PC-9 (cell line): ENCODE measurements around the gene SARNP. TPM values are rescaled to one million over a fixed set of nuclear protein-coding genes. Genes with fewer than 3 reads are reported as not detected.

Source experiments
- BruUV-seq: library from RNA; stranded (reverse); fragments of 400-500 nt; replicated peaks from 2 replicates; lab custom pipeline; 2021; lab: Mats Ljungman, UMichigan
- CTCF ChIA-PET: fragments of 300-600 bp; sonication (Branson Sonifier 250); formaldehyde crosslinking; loops from one replicate; lab custom pipeline; 2022; ENCODE audit warnings: antibody characterized with exemption; lab: Charles Lee
- POLR2A ChIA-PET: fragments of 300-600 bp; sonication (Branson Sonifier 250); formaldehyde crosslinking; loops from one replicate; lab custom pipeline; 2022; ENCODE audit warnings: antibody characterized with exemption; ENCODE audit not compliant: unreplicated experiment; lab: Charles Lee
- DNase-seq, 2 experiments: peaks; one replicate each; pipeline versions ENCODE4 v3.0.0 to v3.0.0-alpha.2; 2015 to 2022; ENCODE audit warnings: mixed read lengths in 1 of 2
- H2AFZ ChIP-seq: fragments of 200-600 bp; sonication (generic); 2 replicates; pipeline ENCODE4 v1.8.1; 2017; ENCODE audit warnings: antibody characterized with exemption
- H3F3A ChIP-seq: fragments of 200-600 bp; sonication (generic); 2 replicates; pipeline ENCODE4 v1.8.1; 2017; ENCODE audit warnings: antibody characterized with exemption, mild to moderate bottlenecking, low read depth; ENCODE audit not compliant: insufficient read depth
- H3K27ac ChIP-seq: fragments of 200-600 bp; sonication (generic); 2 replicates; pipeline ENCODE4 v1.6.1; 2016; ENCODE audit warnings: mixed run types
- H3K27me3 ChIP-seq: fragments of 200-600 bp; sonication (generic); 2 replicates; pipeline ENCODE4 v1.6.1; 2016; ENCODE audit warnings: low read depth, mixed run types; ENCODE audit not compliant: insufficient read depth
- H3K36me3 ChIP-seq: fragments of 200-600 bp; sonication (generic); 2 replicates; pipeline ENCODE4 v1.6.1; 2016; ENCODE audit warnings: low read depth, mixed run types
- H3K4me1 ChIP-seq: fragments of 200-600 bp; sonication (generic); replicated peaks from 2 replicates; pipeline ENCODE4 v1.6.1; 2016; ENCODE audit warnings: mixed run types; ENCODE audit not compliant: insufficient read depth
- H3K4me2 ChIP-seq: fragments of 200-600 bp; sonication (generic); 2 replicates; pipeline ENCODE4 v1.6.1; 2017; ENCODE audit warnings: mixed run types
- H3K4me3 ChIP-seq: fragments of 200-600 bp; sonication (generic); 2 replicates; pipeline ENCODE4 v1.6.1; 2016; ENCODE audit warnings: mixed run types
- H3K79me2 ChIP-seq: fragments of 200-600 bp; sonication (generic); 2 replicates; pipeline ENCODE4 v1.6.1; 2017; ENCODE audit warnings: low read depth, mixed run types
- H3K9me2 ChIP-seq: fragments of 200-600 bp; sonication (generic); 2 replicates; pipeline ENCODE4 v1.8.1; 2017; ENCODE audit warnings: mild to moderate bottlenecking; ENCODE audit not compliant: insufficient read depth
- H3K9me3 ChIP-seq: fragments of 200-600 bp; sonication (generic); 2 replicates; pipeline ENCODE4 v1.8.1; 2016; ENCODE audit warnings: low read depth; ENCODE audit not compliant: insufficient read depth
- H4K20me1 ChIP-seq: fragments of 200-600 bp; sonication (generic); 2 replicates; pipeline ENCODE4 v1.8.1; 2017; ENCODE audit not compliant: insufficient read depth
- CTCF ChIP-seq: fragments of 200-600 bp; sonication (generic); conservative IDR thresholded peaks from 2 replicates; pipeline ENCODE4 v1.6.1; 2017; ENCODE audit warnings: mixed run types, antibody characterized with exemption, mild to moderate bottlenecking, moderate library complexity
- EZH2 ChIP-seq: fragments of 200-600 bp; sonication (generic); IDR thresholded peaks from 2 replicates; pipeline ENCODE4 v1.8.0; 2017; ENCODE audit warnings: antibody characterized with exemption, low read depth
- intact Hi-C: fragments of 100-400 bp; cut with micrococcal nuclease; formaldehyde crosslinking; loops from one replicate; pipeline ENCODE4 v1.10.0; 2022; ENCODE audit not compliant: unreplicated experiment
- total RNA-seq: library from RNA; stranded (reverse); gene quantifications from 2 replicates; pipeline ENCODE4 v1.2.3, GENCODE V29; 2021

The SARNP gene
- total RNA-seq, 1 experiment from 2014 or later: 74.8 TPM

- Histone ChIP-seq H3K36me3 (no peaks in the 10 kb centered on the region), H4K20me1 (no peaks in the 10 kb centered on the region), H3K27me3 (no peaks in the 10 kb centered on the region), H3K9me3 (no peaks in the 10 kb centered on the region), H3K9me2 (no peaks in the 10 kb centered on the region), H3K4me3 (peak overlapping the region; percentile 74), H3K79me2 (no peaks in the 10 kb centered on the region), H3K27ac (no peak overlapping the region), H2AFZ (peak overlapping the region; percentile 75), H3F3A (peaks cover 10% of the 10 kb centered on the region; the same call in 1 of the 2 replicates), H3K4me1 (peaks cover 12% of the 10 kb centered on the region), H3K4me2 (peak overlapping the region; percentile 98)
- intact Hi-C loops: loop anchor here (1.0 to 5.0 kb wide), 4 partner anchors 202 to 899 kb away; partner anchors contain the start of genes RPS26 and ZC3H10
- POLR2A ChIA-PET: interaction anchor here (1.0 to 1.3 kb wide), 2 partner anchors 9 to 195 kb away, joined by 6 to 7 read pairs; partner anchors contain the start of gene CD63
- CTCF ChIA-PET: interaction anchor here (0.6 to 2.2 kb wide), 9 partner anchors 9 to 458 kb away, joined by 3 to 21 read pairs (median 3); partner anchors contain the start of genes CD63, RDH5, SUOX and ZC3H10
- peak; percentile 68 to 71 for DNase-seq
- no TSS peak for BruUV-seq
- TF ChIP-seq CTCF (peak; percentile 90), EZH2 (no peak)
Observed at GRCh38 chr12:55738123-55739024, 79.2 kb downstream of the SARNP start.

GRCh38 chr12:55737581-55738122 is 79.9 kb downstream of the SARNP start:
- BruUV-seq: no TSS peak
- no peaks in the 10 kb centered on the region for H3K9me2 ChIP-seq
- DNase-seq: no peak
- H4K20me1 ChIP-seq: no peaks in the 10 kb centered on the region
- H3K9me3 ChIP-seq: no peaks in the 10 kb centered on the region
- H3K36me3 ChIP-seq: no peaks in the 10 kb centered on the region
- H3K27ac ChIP-seq: no peak overlapping the region
- TF ChIP-seq CTCF (no peak), EZH2 (no peak)
- no peak overlapping the region for H3K4me3 ChIP-seq
- peaks cover 10% of the 10 kb centered on the region; the same call in 1 of the 2 replicates for H3F3A ChIP-seq
- no peaks in the 10 kb centered on the region for H3K27me3 ChIP-seq
- peaks cover 11% of the 10 kb centered on the region for H3K4me1 ChIP-seq
- intact Hi-C loops: loop anchor here (1.0 to 5.0 kb wide), 5 partner anchors 56 to 900 kb away; partner anchors contain the start of genes RPS26 and ZC3H10
- H3K79me2 ChIP-seq: no peaks in the 10 kb centered on the region
- peak overlapping the region; percentile 98 for H3K4me2 ChIP-seq
- ChIA-PET POLR2A (interaction anchor here (1.3 kb wide), 1 partner anchor 196 kb away, joined by 6 read pairs; no protein-coding TSS in a partner anchor), CTCF (interaction anchor here (0.6 to 2.2 kb wide), 9 partner anchors 8 to 979 kb away, joined by 3 to 21 read pairs (median 5); partner anchors contain the start of genes CD63, ORMDL2, RDH5 and SARNP)
- no peak overlapping the region for H2AFZ ChIP-seq
